Stomach (tissue), 9 donors: ENCODE results near the gene SKOR2. TPM values are rescaled to one million over a fixed set of nuclear protein-coding genes. Genes with fewer than 3 reads are reported as not detected.

ENCODE experiments used
- DNase-seq, 2 donors: peaks; one replicate each; pipeline versions ENCODE4 v3.0.0 to v3.0.0-alpha.2; 2013 to 2019
- H3K27ac ChIP-seq, 5 donors: fragments of 200-600 bp in 4 of 5; sonication (generic) in 4 of 5; one replicate each; pipeline ENCODE4 v1.5.1; 2013 to 2019; ENCODE audit warnings: mild to moderate bottlenecking in 1 of 5, moderate library complexity in 1 of 5
- H3K27me3 ChIP-seq, 3 donors: fragments of 200-600 bp; sonication (generic); one replicate each; pipeline ENCODE4 v1.5.1; 2017 to 2019; ENCODE audit warnings: mixed run types in 1 of 3
- H3K36me3 ChIP-seq, 4 donors: fragments of 200-600 bp; sonication (generic); 1 replicate in 3 of 4; 2 replicates in 1 of 4; pipeline ENCODE4 v1.5.1; 2016 to 2019
- H3K4me1 ChIP-seq, 4 donors: fragments of 200-600 bp; sonication (generic); one replicate each; pipeline ENCODE4 v1.5.1; 2016 to 2019
- H3K4me3 ChIP-seq, 4 donors: fragments of 200-600 bp; sonication (generic) in 3 of 4; one replicate each; pipeline ENCODE4 v1.5.1; 2016 to 2019; ENCODE audit warnings: mild to moderate bottlenecking in 1 of 4
- H3K9me3 ChIP-seq, 4 donors: fragments of 200-600 bp; sonication (generic); one replicate each; pipeline ENCODE4 v1.5.1; 2016 to 2019
- EP300 ChIP-seq: sonication (generic); formaldehyde crosslinking; IDR thresholded peaks from one replicate; pipeline ENCODE4 v1.6.1; 2017; ENCODE audit warnings: antibody characterized with exemption
- POLR2A ChIP-seq, 4 donors: fragments of 450-650 bp; IDR thresholded peaks; one replicate each; pipeline ENCODE4 v1.6.1; 2016; ENCODE audit warnings: antibody characterized with exemption in 4 of 4, control low read depth in 2 of 4, mild to moderate bottlenecking in 1 of 4, moderate library complexity in 1 of 4
- POLR2AphosphoS5 ChIP-seq, 3 donors: sonication (generic); formaldehyde crosslinking; IDR thresholded peaks; one replicate each; pipeline ENCODE4 v1.6.1; 2016; ENCODE audit warnings: antibody characterized with exemption in 3 of 3
- WGBS, 5 donors: extraction: QIAGEN DNeasy Blood & Tissue Kit in 3 of 5; methylation state at CpG; one replicate each; pipeline versions ENCODE4 v1.1.5 to v1.1.7; 2013 to 2018; 5-methylcytosine and 5-hydroxymethylcytosine counted together
- intact Hi-C: fragments of 100-400 bp; cut with DNase I; formaldehyde crosslinking; loops from one replicate; pipeline ENCODE4 v1.15.1; 2023; ENCODE audit warnings: low total_unique reads
- polyA plus RNA-seq, 3 donors: library from polyadenylated mRNA; stranded (reverse); fragments of 200-250 nt; gene quantifications; one replicate each; pipeline ENCODE4 v1.2.3, GENCODE V29; 2013
- total RNA-seq, 5 donors: library from RNA; depleted of rRNA; stranded (reverse); fragments of >200 nt; gene quantifications; one replicate each; pipeline versions ENCODE4 v1.1.0 to v1.2.3, GENCODE V29; 2014 to 2016
- TF ChIP-seq, protein P1 (sequence below), 7 experiments: fragments of 450-650 bp in 4 of 7; fragments of 200-600 bp in 3 of 7; sonication (generic) in 3 of 7; IDR thresholded peaks; one replicate each; pipeline ENCODE4 v1.5.1; 2016 to 2019; ENCODE audit warnings: antibody characterized with exemption in 7 of 7, control low read depth in 2 of 7, mild to moderate bottlenecking in 1 of 7
- donor health status: healthy with polysubstance abuse.
- donor health status: Bipolar disorder and iron deficiency.
- donor health status: healthy.

Gene SKOR2
- total and polyA plus RNA-seq, 8 donors = not detected

DNA sequence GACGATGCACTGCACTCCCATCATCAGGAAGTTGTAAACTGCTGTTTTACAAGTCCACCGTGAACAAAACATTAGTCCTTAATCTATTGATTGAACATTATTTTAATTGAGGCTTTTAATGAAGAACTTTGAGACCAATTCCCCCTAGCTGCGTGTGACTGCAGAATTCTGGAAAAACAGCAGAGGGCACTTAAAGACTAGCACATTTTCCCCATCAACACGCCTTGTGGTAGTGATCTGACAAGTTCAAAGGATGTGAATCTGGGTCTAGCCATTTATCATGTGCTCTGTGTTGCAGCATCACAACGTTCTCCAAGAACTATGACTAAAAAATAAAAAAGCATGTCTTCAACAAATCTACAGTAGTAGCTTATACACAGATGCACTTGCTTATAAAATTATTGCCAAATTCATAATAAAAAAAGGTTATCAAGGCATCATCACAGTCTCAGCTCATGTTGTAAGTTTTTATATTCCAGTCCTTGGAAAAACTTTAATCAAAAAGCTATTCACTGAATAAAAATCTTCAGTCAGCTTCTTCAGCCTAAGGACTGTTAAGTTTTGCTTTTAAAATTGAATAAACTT lies 35.8 kb downstream of the SKOR2 start:
- no peaks in the 10 kb centered on the region for H3K36me3 ChIP-seq
- intact Hi-C loops = loop anchor here (5.0 kb wide), 1 partner anchor 532 kb away; no protein-coding TSS in a partner anchor
- 0 to 4% (median 1%) methylated on average over 5 of the region's 5 CpGs for WGBS, 5 donors
- peaks cover 0 to 28% (median 14%) of the 10 kb centered on the region in 3 donors for H3K27me3 ChIP-seq
- no peak for TF ChIP-seq POLR2A (IDR thresholded peaks at IDR 0.05)
- TF ChIP-seq, protein P1, sequence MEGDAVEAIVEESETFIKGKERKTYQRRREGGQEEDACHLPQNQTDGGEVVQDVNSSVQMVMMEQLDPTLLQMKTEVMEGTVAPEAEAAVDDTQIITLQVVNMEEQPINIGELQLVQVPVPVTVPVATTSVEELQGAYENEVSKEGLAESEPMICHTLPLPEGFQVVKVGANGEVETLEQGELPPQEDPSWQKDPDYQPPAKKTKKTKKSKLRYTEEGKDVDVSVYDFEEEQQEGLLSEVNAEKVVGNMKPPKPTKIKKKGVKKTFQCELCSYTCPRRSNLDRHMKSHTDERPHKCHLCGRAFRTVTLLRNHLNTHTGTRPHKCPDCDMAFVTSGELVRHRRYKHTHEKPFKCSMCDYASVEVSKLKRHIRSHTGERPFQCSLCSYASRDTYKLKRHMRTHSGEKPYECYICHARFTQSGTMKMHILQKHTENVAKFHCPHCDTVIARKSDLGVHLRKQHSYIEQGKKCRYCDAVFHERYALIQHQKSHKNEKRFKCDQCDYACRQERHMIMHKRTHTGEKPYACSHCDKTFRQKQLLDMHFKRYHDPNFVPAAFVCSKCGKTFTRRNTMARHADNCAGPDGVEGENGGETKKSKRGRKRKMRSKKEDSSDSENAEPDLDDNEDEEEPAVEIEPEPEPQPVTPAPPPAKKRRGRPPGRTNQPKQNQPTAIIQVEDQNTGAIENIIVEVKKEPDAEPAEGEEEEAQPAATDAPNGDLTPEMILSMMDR (IDR thresholded peaks at IDR 0.05) = peak in 4 of 7 experiments; percentile 23 to 54 (median 39)
- DNase-seq = peak in 1 of 2 donors; percentile 67
- no peak overlapping the region for H3K4me3 ChIP-seq
- no peaks in the 10 kb centered on the region for H3K9me3 ChIP-seq
- no peaks in the 10 kb centered on the region for H3K4me1 ChIP-seq
- no peak overlapping the region for H3K27ac ChIP-seq

DNA sequence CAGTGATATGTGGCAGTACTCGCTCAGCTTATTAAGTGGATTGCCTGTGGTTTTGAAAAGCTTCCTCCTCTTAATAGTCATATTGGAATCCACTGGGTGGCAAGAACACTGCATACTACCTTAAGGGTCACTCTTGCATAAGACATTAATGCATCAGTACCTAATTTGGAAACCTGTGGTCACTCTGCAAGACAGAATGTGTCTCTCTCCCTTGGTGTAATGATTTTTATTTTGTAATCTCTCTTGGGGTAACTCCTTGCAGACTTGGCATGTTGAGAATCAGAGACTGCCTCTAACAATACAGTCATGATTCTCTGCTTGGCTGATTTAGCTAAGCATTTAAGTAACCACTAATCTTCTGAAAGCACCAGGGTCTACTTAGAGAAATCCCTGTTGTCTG lies 42.3 kb downstream of the SKOR2 start:
- peaks cover 0 to 38% (median 9%) of the 10 kb centered on the region in 3 donors for H3K27me3 ChIP-seq
- 69 to 83% (median 74%) methylated on average over 1 of the region's 1 CpG for WGBS, 5 donors
- TF ChIP-seq POLR2AphosphoS5 (IDR thresholded peaks at IDR 0.05) = no peak
- TF ChIP-seq, protein P1 (IDR thresholded peaks at IDR 0.05) = no peak
- no peak for TF ChIP-seq POLR2A (IDR thresholded peaks at IDR 0.05)
- no peak for TF ChIP-seq EP300
- no peaks in the 10 kb centered on the region for H3K4me1 ChIP-seq
- no peak overlapping the region for H3K4me3 ChIP-seq
- H3K36me3 ChIP-seq = no peaks in the 10 kb centered on the region
- H3K9me3 ChIP-seq = no peaks in the 10 kb centered on the region
- intact Hi-C loops = loop anchor here (5.0 kb wide), 1 partner anchor 107 kb away; no protein-coding TSS in a partner anchor
- no peak for DNase-seq
- H3K27ac ChIP-seq = no peak overlapping the region

DNA sequence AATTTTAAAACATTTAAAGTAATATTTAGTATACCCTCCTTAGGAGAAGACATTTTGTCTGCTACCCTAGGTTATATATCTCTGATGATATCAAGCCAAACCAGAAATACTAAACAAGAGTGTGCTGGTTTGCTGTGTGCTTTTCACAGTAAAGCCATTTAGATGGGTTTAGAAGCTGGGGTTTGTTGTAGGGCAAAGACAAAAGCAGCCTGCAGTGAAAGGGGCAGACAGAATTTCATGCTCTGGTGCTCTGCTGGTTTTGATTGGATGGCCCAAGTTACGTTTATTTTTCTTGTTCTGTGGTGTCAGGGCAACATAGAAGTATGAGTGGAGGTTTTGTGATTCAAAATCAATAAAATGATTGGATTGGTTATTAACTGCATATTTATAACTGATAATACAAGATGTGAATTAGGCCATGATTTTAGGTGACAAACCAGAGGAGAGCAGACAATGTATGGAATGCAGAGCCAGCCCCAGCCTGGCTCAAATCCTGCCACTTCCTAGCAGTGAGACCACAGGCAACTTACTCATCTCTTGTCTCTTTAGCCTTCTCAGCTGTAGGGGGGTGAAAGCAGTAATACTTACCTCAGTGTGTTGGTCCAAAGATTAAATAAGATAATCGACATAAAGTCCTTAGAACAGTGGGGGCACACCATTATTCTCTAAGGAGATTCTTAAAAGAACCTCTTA lies 44.4 kb downstream of the SKOR2 start:
- TF ChIP-seq EP300 (no peak), POLR2A (IDR thresholded peaks at IDR 0.05) (no peak), POLR2AphosphoS5 (IDR thresholded peaks at IDR 0.05) (no peak)
- TF ChIP-seq, protein P1 (IDR thresholded peaks at IDR 0.05) = no peak
- Histone ChIP-seq H3K36me3 (no peaks in the 10 kb centered on the region), H3K4me1 (no peaks in the 10 kb centered on the region), H3K4me3 (no peak overlapping the region), H3K27ac (no peak overlapping the region), H3K9me3 (no peaks in the 10 kb centered on the region), H3K27me3 (peaks cover 0 to 18% (median 0%) of the 10 kb centered on the region in 3 donors)
- intact Hi-C loops = loop anchor here (5.0 kb wide), 1 partner anchor 105 kb away; no protein-coding TSS in a partner anchor
- DNase-seq = no peak
- WGBS, 5 donors = 46 to 67% (median 57%) methylated on average over 2 of the region's 2 CpGs

DNA sequence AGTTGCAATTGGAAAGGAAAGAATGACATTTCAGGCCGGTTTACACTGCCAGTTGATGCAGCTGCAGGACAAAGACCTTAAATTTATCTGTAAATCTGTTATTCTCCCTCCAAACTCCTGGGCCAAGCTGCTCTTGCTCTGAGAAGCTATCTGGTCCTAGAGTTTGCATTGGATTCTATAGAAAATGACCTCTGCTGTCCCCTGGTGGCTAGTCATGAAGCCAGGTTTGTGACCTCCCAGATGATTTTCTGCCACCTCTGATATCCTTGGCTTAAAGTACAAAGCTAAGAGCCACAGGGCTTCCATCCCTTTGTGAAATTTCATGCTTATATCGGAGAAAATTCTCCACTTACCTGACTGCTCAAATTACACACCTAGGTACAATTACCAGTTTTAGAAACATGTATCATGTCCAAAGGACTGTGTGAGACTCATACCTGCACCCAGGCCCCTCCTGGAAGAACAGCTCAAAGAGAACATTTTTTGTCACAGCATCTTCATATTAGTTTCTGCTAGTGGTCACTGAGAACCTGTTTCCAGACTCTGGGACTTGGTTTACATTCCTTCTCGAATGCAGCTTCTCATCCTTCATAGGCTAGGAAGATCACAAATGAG lies 46.4 kb downstream of the SKOR2 start:
- Histone ChIP-seq H3K27ac (no peak overlapping the region), H3K4me1 (no peaks in the 10 kb centered on the region), H3K27me3 (peaks cover 0 to 8% (median 0%) of the 10 kb centered on the region in 3 donors), H3K36me3 (no peaks in the 10 kb centered on the region), H3K9me3 (no peaks in the 10 kb centered on the region), H3K4me3 (no peak overlapping the region)
- intact Hi-C loops = loop anchor here (5.0 kb wide), 1 partner anchor 103 kb away; no protein-coding TSS in a partner anchor
- TF ChIP-seq EP300 = no peak
- TF ChIP-seq, protein P1 (IDR thresholded peaks at IDR 0.05) = peak in 5 of 7 experiments; percentile 48 to 81 (median 68)
- TF ChIP-seq POLR2AphosphoS5 (IDR thresholded peaks at IDR 0.05) = no peak
- WGBS, 5 donors = 34 to 55% (median 46%) methylated on average over 3 of the region's 3 CpGs
- DNase-seq = peak; percentile 45 to 70
